Measurements from ENCODE around the gene WTIP.

Gene WTIP

GRCh38 chr19:34493038-34493648, 11.6 kb downstream of the WTIP start:
- H3K4me3 ChIP-seq (ENCODE audit: low read depth, low read length, poor library complexity, severe bottlenecking): no peak overlapping the region
- H3K9me3 ChIP-seq (ENCODE audit: low read length): no peaks in the 10 kb centered on the region
- no peaks in the 10 kb centered on the region for H3K9me2 ChIP-seq (ENCODE audit: low read depth, low read length)
- H3K36me3 ChIP-seq (ENCODE audit: insufficient read depth, low read length): no peaks in the 10 kb centered on the region
- H3K27me3 ChIP-seq (ENCODE audit: insufficient read depth, low read length): no peaks in the 10 kb centered on the region
- H3K4me2 ChIP-seq (ENCODE audit: low read length): no peak overlapping the region
- no peaks in the 10 kb centered on the region for H3K4me1 ChIP-seq (ENCODE audit: insufficient read depth, low read length, severe bottlenecking)
- no peaks in the 10 kb centered on the region for H4K20me1 ChIP-seq (ENCODE audit: insufficient read depth, low read length)
- no peak for TF ChIP-seq EZH2 (IDR thresholded peaks at IDR 0.05; ENCODE audit: borderline replicate concordance, low read length)
- TF ChIP-seq CTCF (IDR thresholded peaks at IDR 0.05; ENCODE audit: low read length): no peak
- H3K27ac ChIP-seq (ENCODE audit: low read depth, low read length, poor library complexity, severe bottlenecking): no peak overlapping the region
- H3F3A ChIP-seq (ENCODE audit: insufficient read depth, low read length): no peaks in the 10 kb centered on the region
- no peaks in the 10 kb centered on the region for H3K79me2 ChIP-seq (ENCODE audit: insufficient read depth, low read length)
- H2AFZ ChIP-seq (ENCODE audit: low read length): no peak overlapping the region
- H3K9ac ChIP-seq (ENCODE audit: low read length): no peak overlapping the region

DNA sequence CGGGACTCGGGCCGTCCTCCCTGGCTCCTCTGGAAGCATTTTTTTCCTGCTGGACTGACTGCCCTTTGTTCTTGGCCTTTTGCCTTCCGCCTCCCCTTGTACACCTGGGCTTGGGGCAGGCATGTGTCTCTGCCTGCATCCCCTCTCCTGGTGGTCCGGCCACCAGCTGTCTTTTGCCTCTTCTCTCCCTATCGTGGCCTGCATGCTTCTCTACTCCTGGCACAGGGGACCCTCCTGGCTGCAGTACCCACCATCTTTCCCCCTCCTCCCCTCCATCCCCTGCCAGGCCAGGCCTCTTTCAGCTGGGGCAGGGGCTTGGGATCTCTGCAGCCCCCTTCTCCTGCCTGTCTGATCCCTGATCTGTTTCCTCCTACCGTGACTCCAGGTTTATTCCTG, 12.1 kb downstream of the WTIP start:
- Histone ChIP-seq H3K79me2 (ENCODE audit: insufficient read depth, low read length) (no peaks in the 10 kb centered on the region), H3K9ac (ENCODE audit: low read length) (no peak overlapping the region), H3K27ac (ENCODE audit: low read depth, low read length, poor library complexity, severe bottlenecking) (no peak overlapping the region), H3F3A (ENCODE audit: insufficient read depth, low read length) (no peaks in the 10 kb centered on the region), H3K4me1 (ENCODE audit: insufficient read depth, low read length, severe bottlenecking) (no peaks in the 10 kb centered on the region), H3K36me3 (ENCODE audit: insufficient read depth, low read length) (no peaks in the 10 kb centered on the region), H3K4me2 (ENCODE audit: low read length) (no peak overlapping the region), H2AFZ (ENCODE audit: low read length) (no peak overlapping the region), H4K20me1 (ENCODE audit: insufficient read depth, low read length) (no peaks in the 10 kb centered on the region), H3K9me2 (ENCODE audit: low read depth, low read length) (no peaks in the 10 kb centered on the region), H3K9me3 (ENCODE audit: low read length) (no peaks in the 10 kb centered on the region), H3K4me3 (ENCODE audit: low read depth, low read length, poor library complexity, severe bottlenecking) (no peak overlapping the region), H3K27me3 (ENCODE audit: insufficient read depth, low read length) (no peaks in the 10 kb centered on the region)
- TF ChIP-seq EZH2 (IDR thresholded peaks at IDR 0.05; ENCODE audit: borderline replicate concordance, low read length) (no peak), CTCF (IDR thresholded peaks at IDR 0.05; ENCODE audit: low read length) (no peak)

DNA sequence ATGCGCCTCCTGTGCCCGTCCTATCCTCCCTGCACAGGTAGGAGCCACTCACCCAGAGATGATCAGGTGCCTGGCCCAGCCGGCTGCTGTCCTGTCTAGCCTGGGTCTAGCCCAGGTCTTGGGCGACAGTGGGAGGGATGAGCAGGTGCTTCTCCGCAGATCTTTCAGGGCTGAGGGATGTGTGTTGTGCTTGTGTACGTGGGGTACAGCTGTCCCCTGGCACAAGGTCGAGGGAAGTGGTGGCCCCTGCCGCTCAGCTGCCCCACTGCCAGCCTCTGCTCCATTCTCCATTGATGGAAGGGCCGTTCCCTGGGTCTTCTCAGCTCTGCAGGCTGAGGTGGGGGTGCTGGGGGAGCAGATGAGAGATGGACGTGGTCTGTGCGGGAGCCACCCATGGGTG, 13.0 kb downstream of the WTIP start:
- H3F3A ChIP-seq (ENCODE audit: insufficient read depth, low read length): no peaks in the 10 kb centered on the region
- H2AFZ ChIP-seq (ENCODE audit: low read length): no peak overlapping the region
- H3K27me3 ChIP-seq (ENCODE audit: insufficient read depth, low read length): no peaks in the 10 kb centered on the region
- no peaks in the 10 kb centered on the region for H3K9me3 ChIP-seq (ENCODE audit: low read length)
- no peaks in the 10 kb centered on the region for H4K20me1 ChIP-seq (ENCODE audit: insufficient read depth, low read length)
- no peaks in the 10 kb centered on the region for H3K36me3 ChIP-seq (ENCODE audit: insufficient read depth, low read length)
- no peaks in the 10 kb centered on the region for H3K4me1 ChIP-seq (ENCODE audit: insufficient read depth, low read length, severe bottlenecking)
- H3K9ac ChIP-seq (ENCODE audit: low read length): no peak overlapping the region
- no peak overlapping the region for H3K4me3 ChIP-seq (ENCODE audit: low read depth, low read length, poor library complexity, severe bottlenecking)
- H3K9me2 ChIP-seq (ENCODE audit: low read depth, low read length): no peaks in the 10 kb centered on the region
- no peak for TF ChIP-seq CTCF (IDR thresholded peaks at IDR 0.05; ENCODE audit: low read length)
- no peak for TF ChIP-seq EZH2 (IDR thresholded peaks at IDR 0.05; ENCODE audit: borderline replicate concordance, low read length)
- no peak overlapping the region for H3K4me2 ChIP-seq (ENCODE audit: low read length)
- no peaks in the 10 kb centered on the region for H3K79me2 ChIP-seq (ENCODE audit: insufficient read depth, low read length)
- H3K27ac ChIP-seq (ENCODE audit: low read depth, low read length, poor library complexity, severe bottlenecking): no peak overlapping the region

Measured in OCI-LY1 (cell line).